Vagina (tissue), 2 donors: ENCODE results near the gene ASF1A.

Experiments
- CTCF ChIP-seq, 3 experiments: fragments of 450-650 bp in 2 of 3; fragments of 200-600 bp in 1 of 3; sonication (generic) in 1 of 3; IDR thresholded peaks; one replicate each; pipeline ENCODE4 v1.5.1; 2017 to 2019; ENCODE audit warnings: antibody characterized with exemption in 3 of 3, mild to moderate bottlenecking in 2 of 3, moderate library complexity in 2 of 3
- POLR2A ChIP-seq, 2 donors: fragments of 450-650 bp; IDR thresholded peaks; one replicate each; pipeline ENCODE4 v1.6.1; 2017; ENCODE audit warnings: antibody characterized with exemption in 2 of 2, mild to moderate bottlenecking in 2 of 2, moderate library complexity in 2 of 2
- POLR2AphosphoS5 ChIP-seq, 2 donors: sonication (generic); formaldehyde crosslinking; IDR thresholded peaks; one replicate each; pipeline ENCODE4 v1.9.0; 2017; ENCODE audit warnings: antibody characterized with exemption in 2 of 2, mild to moderate bottlenecking in 2 of 2, low read depth in 1 of 2; ENCODE audit not compliant: insufficient read depth in 1 of 2

GRCh38 chr6:118895859-118896258, 1.9 kb downstream of the ASF1A start:
- TF ChIP-seq CTCF (IDR thresholded peaks at IDR 0.05) = no peak
- TF ChIP-seq POLR2AphosphoS5 (IDR thresholded peaks at IDR 0.05; ENCODE audit: insufficient read depth in 1 of 2, low read depth in 1 of 2) = no peak
- no peak for TF ChIP-seq POLR2A (IDR thresholded peaks at IDR 0.05)
